ENCODE measurements around the gene ARL5B. TPM values are rescaled to one million over a fixed set of nuclear protein-coding genes. Genes with fewer than 3 reads are reported as not detected.
A peak's percentile ranks its signal among the peaks of the same experiment; 100 is the strongest.

ARL5B gene
- total RNA-seq, 1 donor, result 9.2 TPM

DNA sequence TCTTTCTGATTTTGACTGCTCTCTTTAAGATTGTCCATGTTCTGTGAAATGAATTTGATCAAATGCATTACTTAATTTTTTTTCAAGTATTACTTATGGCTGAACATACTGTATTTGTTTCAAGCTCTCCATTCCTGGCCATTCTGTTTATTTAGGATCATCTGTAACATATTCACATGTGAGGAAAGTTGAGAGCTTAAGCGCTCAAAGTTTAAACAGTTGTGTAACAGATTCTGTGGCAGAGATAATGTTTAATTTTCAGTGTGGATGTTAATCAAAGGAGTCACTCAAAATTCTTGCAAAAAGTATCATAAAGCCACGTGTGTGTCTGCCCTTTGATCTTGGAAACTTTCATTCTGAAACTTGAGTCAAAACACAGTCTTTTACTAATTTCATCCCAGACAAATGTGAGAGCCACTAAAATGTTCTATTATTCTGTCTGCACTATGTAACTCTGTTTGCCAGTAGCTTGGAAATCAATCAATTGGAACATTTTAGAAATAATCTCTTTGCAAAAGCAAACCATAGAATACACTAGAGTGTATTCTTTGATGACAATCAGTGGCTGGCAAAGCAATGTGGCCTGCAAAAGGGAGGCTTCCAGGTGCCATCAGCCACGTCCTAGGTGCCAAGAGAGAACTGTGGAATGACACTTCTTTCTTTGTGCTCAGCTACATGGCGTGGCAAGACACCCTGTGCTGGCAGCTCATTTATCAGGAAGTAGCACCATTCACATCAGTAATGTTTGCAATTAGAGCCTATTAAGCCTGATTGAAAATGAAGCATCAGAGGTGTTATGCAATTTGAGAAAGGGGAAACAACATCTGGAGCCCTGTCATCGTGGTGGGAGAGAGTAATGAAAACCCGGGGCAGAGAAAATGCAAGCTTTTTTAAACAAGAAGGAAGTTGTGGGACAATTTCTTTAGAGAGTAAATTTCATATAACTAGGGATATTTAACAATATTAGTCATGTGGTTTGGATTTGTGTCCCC is 40.9 kb downstream of the ARL5B start:
- DNase-seq (ENCODE audit: low read depth in 2 of 3, low spot score in 2 of 3), result peak in 2 of 3 donors; percentile 12 to 68

GRCh38 chr10:18703521-18703920 is 44.3 kb downstream of the ARL5B start:
- DNase-seq (ENCODE audit: low read depth in 2 of 3, low spot score in 2 of 3), result no peak

GRCh38 chr10:18710201-18710653 is 51.0 kb downstream of the ARL5B start:
- DNase-seq (ENCODE audit: low read depth in 2 of 3, low spot score in 2 of 3), result no peak

DNA sequence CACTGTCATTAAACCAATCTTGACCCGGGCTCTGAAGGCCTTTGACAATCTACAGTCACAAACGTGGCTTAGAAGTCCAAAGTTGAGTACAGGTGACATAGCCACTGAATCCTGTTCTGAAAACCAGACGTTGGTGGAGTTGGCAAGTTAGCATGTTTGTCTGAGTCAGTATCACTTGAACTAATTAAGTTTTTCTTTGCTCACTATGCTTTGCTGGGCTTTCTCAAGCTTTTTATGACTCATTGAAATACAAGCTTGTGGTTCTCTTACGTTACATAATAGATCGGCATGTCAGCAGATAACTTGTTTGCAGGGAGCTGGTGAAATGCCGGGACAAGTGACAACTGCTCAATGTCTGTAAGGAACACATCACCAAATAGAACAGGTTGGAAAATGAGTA is 53.8 kb downstream of the ARL5B start:
- no peak for DNase-seq (ENCODE audit: low read depth in 2 of 3, low spot score in 2 of 3)

DNA sequence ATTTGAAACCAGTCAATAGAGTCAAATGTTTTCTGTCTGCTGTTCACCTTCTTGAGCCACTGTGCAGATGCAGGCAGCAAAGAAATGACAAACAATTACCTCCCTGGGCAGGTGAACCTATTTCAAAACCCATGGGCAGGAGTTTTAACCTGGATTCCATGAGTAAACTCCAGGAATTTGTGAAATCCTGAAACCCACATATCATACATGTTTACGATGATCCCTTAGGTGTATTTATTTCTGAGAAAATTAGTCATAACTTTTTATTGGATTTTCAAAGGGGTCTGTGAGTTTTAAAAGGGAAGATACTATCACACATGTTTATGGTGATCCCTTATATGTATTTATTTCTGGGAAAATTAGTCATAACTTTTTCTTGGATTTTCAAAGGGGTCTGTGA is 59.8 kb downstream of the ARL5B start:
- DNase-seq (ENCODE audit: low read depth in 2 of 3, low spot score in 2 of 3), result no peak

DNA sequence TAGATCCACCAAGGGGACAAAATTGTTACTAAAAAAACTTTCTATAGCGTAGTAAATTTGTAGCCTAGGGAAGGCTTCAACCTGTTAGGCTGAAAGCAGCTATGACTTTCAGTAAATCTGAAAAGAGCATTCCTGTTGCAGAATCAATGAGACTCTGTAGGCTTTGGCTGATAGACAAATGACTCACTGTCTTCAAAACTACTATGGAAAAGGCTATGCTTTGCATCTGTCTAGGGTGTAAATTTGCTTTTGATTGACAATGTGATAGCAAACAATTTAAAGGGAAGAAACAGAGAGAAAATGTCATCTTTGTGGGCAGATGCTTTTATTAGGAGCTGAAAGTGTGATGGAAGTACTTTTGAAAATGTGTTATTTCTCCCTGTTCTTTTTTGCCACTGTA is 60.6 kb downstream of the ARL5B start:
- DNase-seq (ENCODE audit: low read depth in 2 of 3, low spot score in 2 of 3), result no peak

- no peak for DNase-seq (ENCODE audit: low read depth in 2 of 3, low spot score in 2 of 3)
These were observed 61.8 kb downstream of the ARL5B start for GRCh38 chr10:18721067-18721466.

DNA sequence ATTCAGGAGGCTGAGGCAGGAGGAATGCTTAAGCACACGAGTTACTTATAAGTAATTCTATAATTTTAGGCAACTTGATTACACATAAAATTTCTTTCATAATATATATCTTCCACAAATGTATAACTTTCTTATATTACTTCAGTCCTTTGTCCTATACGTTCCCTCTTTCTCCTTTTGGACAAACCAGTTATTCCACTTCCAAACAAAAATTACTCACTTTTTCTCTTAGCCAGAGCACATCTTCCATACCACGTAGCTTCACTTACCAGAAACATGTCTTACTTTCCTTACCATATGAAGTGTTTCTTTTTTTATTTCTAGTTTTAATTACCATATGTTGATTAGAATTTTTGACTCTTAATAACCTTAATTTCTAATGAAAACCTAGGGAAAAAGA is 64.6 kb downstream of the ARL5B start:
- DNase-seq (ENCODE audit: low read depth in 2 of 3, low spot score in 2 of 3), result no peak

Other genes starting within 250 kb of the ARL5B start
- 12.1 TPM for gene NSUN6, start 7.8 kb upstream of the ARL5B start, total RNA-seq